GM23338 (cell line): Measurements from ENCODE around the gene NPAS3. TPM values are rescaled to one million over a fixed set of nuclear protein-coding genes. Genes with fewer than 3 reads are reported as not detected.
A peak's percentile ranks its signal among the peaks of the same experiment; 100 is the strongest.

Source experiments
- ATAC-seq: fragments of 200-7000 bp; cut with Tn5 transposase; 3 replicates; pipeline ENCODE4 v1.9.1; 2020
- DNase-seq: peaks from one replicate; pipeline ENCODE4 v3.0.0-alpha.2; 2015; ENCODE audit warnings: low spot score
- H2AFZ ChIP-seq: fragments of 200-600 bp; sonication (generic); 2 replicates; pipeline ENCODE4 v1.8.0; 2016; ENCODE audit warnings: antibody characterized with exemption, mild to moderate bottlenecking, moderate library complexity
- H3F3A ChIP-seq: fragments of 200-600 bp; sonication (generic); replicated peaks from 2 replicates; pipeline ENCODE4 v1.8.0; 2017; ENCODE audit warnings: antibody characterized with exemption, mixed run types, low read depth
- H3K27ac ChIP-seq: fragments of 200-600 bp; sonication (generic); 2 replicates; pipeline ENCODE4 v1.6.1; 2016; ENCODE audit warnings: low read depth
- H3K27me3 ChIP-seq: fragments of 200-600 bp; sonication (generic); 2 replicates; pipeline ENCODE4 v1.8.0; 2016; ENCODE audit warnings: mild to moderate bottlenecking, mixed run types, moderate library complexity; ENCODE audit not compliant: insufficient read depth
- H3K36me3 ChIP-seq: fragments of 200-600 bp; sonication (generic); 2 replicates; pipeline ENCODE4 v1.8.0; 2016; ENCODE audit warnings: mild to moderate bottlenecking; ENCODE audit not compliant: insufficient read depth
- H3K4me1 ChIP-seq: fragments of 200-600 bp; sonication (generic); 2 replicates; pipeline ENCODE4 v1.8.0; 2016; ENCODE audit warnings: mild to moderate bottlenecking, moderate library complexity; ENCODE audit not compliant: insufficient read depth
- H3K4me2 ChIP-seq: fragments of 200-600 bp; sonication (generic); 2 replicates; pipeline ENCODE4 v1.7.1; 2017; ENCODE audit warnings: mixed run types
- H3K4me3 ChIP-seq: fragments of 200-600 bp; sonication (generic); 2 replicates; pipeline ENCODE4 v1.6.1; 2016; ENCODE audit warnings: mixed run types
- H3K79me2 ChIP-seq: fragments of 200-600 bp; sonication (generic); replicated peaks from 2 replicates; pipeline ENCODE4 v1.8.0; 2017; ENCODE audit warnings: mild to moderate bottlenecking; ENCODE audit not compliant: insufficient read depth
- H3K9me2 ChIP-seq: fragments of 200-600 bp; sonication (generic); 2 replicates; pipeline ENCODE4 v1.8.0; 2017; ENCODE audit not compliant: insufficient read depth
- H4K20me1 ChIP-seq: fragments of 200-600 bp; sonication (generic); replicated peaks from 2 replicates; pipeline ENCODE4 v1.8.0; 2017; ENCODE audit warnings: mild to moderate bottlenecking; ENCODE audit not compliant: insufficient read depth
- H3K27ac Mint-ChIP-seq: 2 replicates; pipeline ENCODE4 v1.8.0; 2020; ENCODE audit warnings: inconsistent platforms, mild to moderate bottlenecking, moderate library complexity, mixed read lengths
- H3K27me3 Mint-ChIP-seq: 3 replicates; pipeline ENCODE4 v1.8.0; 2022; ENCODE audit warnings: low read depth, mild to moderate bottlenecking, moderate library complexity, mixed read lengths, inconsistent platforms; ENCODE audit not compliant: insufficient read depth, poor library complexity
- H3K36me3 Mint-ChIP-seq: 3 replicates; pipeline ENCODE4 v1.8.0; 2021; ENCODE audit warnings: low read depth, mild to moderate bottlenecking, inconsistent platforms, moderate library complexity, mixed read lengths
- H3K4me1 Mint-ChIP-seq: 3 replicates; pipeline ENCODE4 v1.8.0; 2020; ENCODE audit warnings: mild to moderate bottlenecking, inconsistent platforms, mixed read lengths
- H3K4me3 Mint-ChIP-seq: 3 replicates; pipeline ENCODE4 v1.8.0; 2021; ENCODE audit warnings: moderate library complexity, mild to moderate bottlenecking, inconsistent platforms, mixed read lengths
- H3K9me3 Mint-ChIP-seq: 3 replicates; pipeline ENCODE4 v1.8.0; 2020; ENCODE audit warnings: moderate library complexity, mild to moderate bottlenecking, inconsistent platforms, mixed read lengths
- CTCF ChIP-seq, 2 experiments: fragments of 200-600 bp in 1 of 2; sonication (generic) in 1 of 2; conservative IDR thresholded peaks; 2 replicates each; pipeline versions ENCODE4 v1.5.1 to v1.6.1; 2016 to 2017; ENCODE audit warnings: antibody characterized with exemption in 2 of 2, low read depth in 2 of 2, mild to moderate bottlenecking in 2 of 2, moderate library complexity in 1 of 2
- ETS1 ChIP-seq: IDR thresholded peaks from 2 replicates; pipeline ENCODE4 v1.6.1; 2016; ENCODE audit warnings: antibody characterized with exemption
- EZH2 ChIP-seq: fragments of 200-600 bp; sonication (generic); IDR thresholded peaks from one replicate; pipeline ENCODE4 v1.8.0; 2017; ENCODE audit warnings: antibody characterized with exemption, mild to moderate bottlenecking, low read depth; ENCODE audit not compliant: unreplicated experiment
- NANOG ChIP-seq: IDR thresholded peaks from 2 replicates; pipeline ENCODE4 v1.6.1; 2016; ENCODE audit warnings: antibody characterized with exemption, borderline replicate concordance
- POLR2AphosphoS5 ChIP-seq: IDR thresholded peaks from 2 replicates; pipeline ENCODE4 v1.6.1; 2016; ENCODE audit warnings: antibody characterized with exemption, low read depth
- REST ChIP-seq: IDR thresholded peaks from one replicate; pipeline ENCODE4 v1.6.1; 2018; ENCODE audit warnings: antibody characterized with exemption; ENCODE audit not compliant: unreplicated experiment
- STAT1 ChIP-seq: IDR thresholded peaks from one replicate; pipeline ENCODE4 v1.6.1; 2016; ENCODE audit warnings: antibody characterized with exemption; ENCODE audit not compliant: unreplicated experiment
- ZNF114 ChIP-seq: fragments of 250-450 bp; sonication (Bioruptor Pico); IDR thresholded peaks from 2 replicates; pipeline ENCODE4 v1.5.0; 2020; ENCODE audit warnings: mild to moderate bottlenecking, moderate library complexity
- ZNF331 ChIP-seq: fragments of 250-450 bp; sonication (Bioruptor Pico); IDR thresholded peaks from 2 replicates; pipeline ENCODE4 v1.5.0; 2020; ENCODE audit warnings: low read depth, mild to moderate bottlenecking, moderate library complexity
- polyA plus RNA-seq: library from polyadenylated mRNA; unstranded; fragments of >200 nt; fragmentation: Nextera tagmentation; extraction: Ambion mirVana; gene quantifications from 2 replicates; pipeline ENCODE4 v1.2.1, GENCODE V29; 2016
- total RNA-seq: library from RNA; depleted of rRNA; stranded (reverse); fragments of >200 nt; shearing (Covaris generic); gene quantifications from 2 replicates; pipeline ENCODE4 v1.2.3, GENCODE V29; 2014

The NPAS3 gene
- total and polyA plus RNA-seq, 2 experiments from 2014 or later: 0.17 to 0.19 TPM

- Histone ChIP-seq H2AFZ (no peak overlapping the region), H3K79me2 (no peaks in the 10 kb centered on the region), H3K4me3 (no peak overlapping the region), H3K27ac (no peak overlapping the region), H3K36me3 (no peaks in the 10 kb centered on the region), H3K9me2 (peaks cover 4% of the 10 kb centered on the region; the same call in 1 of the 2 replicates), H3K4me2 (0 out of 2 replicates have a peak overlapping the region, but pooled peaks have one; percentile 17), H4K20me1 (no peaks in the 10 kb centered on the region), H3K4me1 (peaks cover 14% of the 10 kb centered on the region; the same call in 1 of the 2 replicates), H3F3A (no peaks in the 10 kb centered on the region), H3K27me3 (no peaks in the 10 kb centered on the region)
- no peaks in the 10 kb centered on the region for H3K36me3 Mint-ChIP-seq
- peaks cover 2% of the 10 kb centered on the region for H3K27me3 Mint-ChIP-seq
- no peak overlapping the region for H3K4me3 Mint-ChIP-seq
- TF ChIP-seq EZH2 (no peak), ETS1 (no peak), NANOG (no peak), ZNF331 (CRISPR knock-in tag) (no peak), STAT1 (no peak), ZNF114 (CRISPR knock-in tag) (no peak), REST (no peak), CTCF (conservative IDR thresholded peaks at IDR 0.05; ENCODE audit: low read depth in 2 of 2) (no peak), POLR2AphosphoS5 (no peak)
- peak; percentile 17 for DNase-seq
- H3K4me1 Mint-ChIP-seq: peaks cover 18% of the 10 kb centered on the region
- ATAC-seq: peak; percentile 84
- H3K27ac Mint-ChIP-seq: no peak overlapping the region
- H3K9me3 Mint-ChIP-seq: no peaks in the 10 kb centered on the region
Measured at GRCh38 chr14:33249233-33249820, 310.6 kb downstream of the NPAS3 start.
